NK-92 (cell line): ENCODE data around the gene KLHL22.
"Not testable (repeated sequence)": the region's sequence is repeated elsewhere in the genome, so short reads cannot be mapped to it uniquely, and the experiment has no call there.

ENCODE experiments used
- DNase-seq: peaks from one replicate; lab custom pipeline; 2025; ENCODE audit not compliant: unreplicated experiment; lab: John Stamatoyannopoulos, UW

Gene KLHL22

DNA sequence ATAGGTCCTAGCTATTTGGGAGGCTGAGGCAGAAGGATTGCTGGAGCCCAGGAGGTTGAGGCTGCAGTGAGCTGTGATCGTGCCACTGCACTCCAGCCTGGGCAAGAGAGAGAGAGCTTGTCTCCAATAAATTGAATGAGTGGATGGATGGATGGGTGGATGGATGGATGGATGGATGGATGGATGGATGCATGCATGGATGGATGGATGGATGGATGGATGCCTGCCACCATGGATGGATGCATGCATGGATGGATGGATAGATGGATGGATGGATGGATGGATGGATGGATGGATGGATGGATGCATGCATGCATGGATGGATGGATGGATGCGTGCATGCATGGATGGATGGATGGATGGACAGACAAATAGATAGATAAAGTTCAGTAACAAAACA, 25.1 kb downstream of the KLHL22 start:
- not testable (repeated sequence) for DNase-seq

DNA sequence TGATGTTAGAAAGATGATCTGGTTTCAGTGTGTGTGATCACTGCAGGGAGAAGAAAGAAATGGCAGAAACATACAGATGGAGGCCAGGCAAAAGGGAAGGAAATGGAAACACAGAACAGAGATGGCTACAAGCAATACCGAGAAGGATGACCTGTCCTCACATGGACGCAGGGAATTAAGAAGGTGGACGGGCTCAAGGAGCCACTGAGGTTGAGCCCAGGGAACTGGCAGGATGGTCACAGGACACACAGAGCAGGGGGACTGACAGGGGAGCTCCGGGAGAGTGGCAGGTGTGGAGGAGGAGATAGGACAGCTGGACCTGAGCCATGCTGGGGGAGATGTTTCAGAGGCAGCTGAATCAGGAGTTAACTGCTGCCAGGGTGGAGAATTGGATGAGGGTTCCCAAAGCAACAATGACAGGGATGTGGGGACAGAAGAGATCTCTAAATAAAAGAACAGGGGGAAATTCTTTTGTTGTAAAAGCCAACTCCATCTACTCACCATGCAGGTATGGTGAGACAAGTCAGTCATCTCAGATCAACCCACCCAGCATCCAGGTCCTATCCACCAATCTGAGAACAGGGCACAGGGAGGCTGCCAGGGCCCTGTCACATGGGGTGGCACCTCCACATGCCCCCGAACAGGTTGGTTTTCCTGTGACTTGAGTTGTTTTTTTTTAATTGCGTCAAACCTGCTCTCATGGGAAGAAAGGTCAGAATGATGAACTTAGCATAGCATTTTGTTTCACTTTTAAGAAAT, 26.3 kb downstream of the KLHL22 start:
- no peak for DNase-seq

DNA sequence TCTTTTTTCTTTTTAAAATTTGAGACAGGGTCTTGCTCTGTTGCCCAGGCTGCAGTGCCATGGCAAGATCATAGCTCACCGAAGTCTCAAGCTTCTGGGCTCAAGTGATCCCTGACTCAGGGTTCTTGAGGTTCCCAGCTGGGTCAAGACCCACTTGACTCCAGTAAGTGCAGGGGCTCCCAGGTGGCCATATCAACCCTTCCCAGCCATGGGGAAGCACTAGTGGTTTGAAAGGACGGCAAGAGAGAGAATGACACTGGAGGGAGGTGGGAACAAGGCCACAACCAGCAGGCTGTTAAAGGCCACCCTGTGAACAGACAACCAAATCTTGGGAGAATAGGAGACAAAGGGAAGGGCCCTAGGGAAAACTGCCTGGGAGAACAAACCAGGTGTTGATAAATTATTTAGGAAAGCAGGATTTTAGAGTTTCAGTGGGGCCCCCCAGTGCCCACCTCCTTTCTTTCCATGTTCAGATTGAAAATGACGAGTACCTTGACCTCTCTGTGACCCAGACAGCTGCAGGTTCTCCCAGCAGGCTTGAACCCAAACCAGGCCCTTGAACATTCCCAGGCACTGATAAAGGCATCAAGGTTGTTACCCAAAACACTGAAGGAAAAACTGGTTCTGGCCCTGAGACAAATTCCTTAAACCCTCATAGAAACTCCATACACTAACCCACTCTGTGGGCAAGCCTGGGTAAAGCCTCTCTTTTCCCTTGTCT, 28.8 kb downstream of the KLHL22 start:
- DNase-seq = no peak

DNA sequence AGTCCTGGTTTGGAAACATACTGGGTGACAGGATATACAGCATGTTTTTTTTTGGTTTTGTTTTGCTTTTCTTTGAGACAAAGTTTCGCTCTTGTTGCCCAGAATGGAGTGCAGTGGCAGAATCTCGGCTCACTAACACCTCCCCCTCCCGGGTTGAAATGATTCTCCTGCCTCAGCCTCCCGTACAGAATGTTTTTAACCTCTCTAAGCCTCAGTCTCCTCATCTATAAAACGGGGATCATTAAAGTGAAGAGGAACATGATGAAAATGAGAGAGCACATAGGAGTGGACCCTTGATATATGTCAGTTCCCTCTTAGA, 29.9 kb downstream of the KLHL22 start:
- no peak for DNase-seq

DNA sequence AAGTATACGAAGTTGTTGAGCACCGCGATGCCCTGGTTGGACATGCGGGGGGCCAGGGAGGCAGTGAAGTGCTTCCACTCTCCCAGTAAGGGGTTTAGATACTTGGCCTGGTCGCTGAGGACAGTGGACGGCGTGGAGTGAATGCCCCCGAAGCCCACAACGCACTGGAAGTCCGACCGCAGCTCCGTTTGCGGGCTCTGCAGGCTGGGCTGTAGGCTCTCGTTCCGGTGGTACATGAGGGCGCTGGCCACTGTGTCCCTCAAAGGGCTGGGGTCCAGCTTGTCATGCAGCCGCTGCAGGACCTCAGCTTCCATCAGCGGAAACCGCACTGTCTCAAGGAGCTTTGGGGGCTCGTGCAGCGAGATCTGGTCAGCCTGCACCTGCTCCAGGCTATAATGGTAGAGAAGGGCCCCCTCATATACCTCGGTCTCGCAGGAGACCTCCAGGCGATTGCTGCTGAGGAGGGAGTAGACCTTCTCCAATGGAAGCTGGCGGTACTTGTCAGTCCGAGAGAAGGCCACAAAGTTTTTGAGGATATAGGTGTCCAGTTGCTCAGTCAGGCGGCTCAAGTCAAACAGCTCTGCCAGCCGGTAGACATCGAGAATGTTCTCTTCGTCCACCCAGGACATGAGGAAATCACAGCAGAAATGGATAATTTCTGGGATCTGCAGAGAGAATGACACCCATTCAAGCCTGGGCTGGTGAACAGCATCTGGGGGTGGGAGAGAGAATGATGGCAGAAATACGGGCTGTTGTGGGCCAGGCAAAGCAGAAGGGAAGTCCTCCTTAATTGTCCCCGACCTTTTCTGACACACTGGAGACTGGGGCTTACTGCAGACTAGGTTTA, 30.5 kb downstream of the KLHL22 start:
- no peak for DNase-seq

DNA sequence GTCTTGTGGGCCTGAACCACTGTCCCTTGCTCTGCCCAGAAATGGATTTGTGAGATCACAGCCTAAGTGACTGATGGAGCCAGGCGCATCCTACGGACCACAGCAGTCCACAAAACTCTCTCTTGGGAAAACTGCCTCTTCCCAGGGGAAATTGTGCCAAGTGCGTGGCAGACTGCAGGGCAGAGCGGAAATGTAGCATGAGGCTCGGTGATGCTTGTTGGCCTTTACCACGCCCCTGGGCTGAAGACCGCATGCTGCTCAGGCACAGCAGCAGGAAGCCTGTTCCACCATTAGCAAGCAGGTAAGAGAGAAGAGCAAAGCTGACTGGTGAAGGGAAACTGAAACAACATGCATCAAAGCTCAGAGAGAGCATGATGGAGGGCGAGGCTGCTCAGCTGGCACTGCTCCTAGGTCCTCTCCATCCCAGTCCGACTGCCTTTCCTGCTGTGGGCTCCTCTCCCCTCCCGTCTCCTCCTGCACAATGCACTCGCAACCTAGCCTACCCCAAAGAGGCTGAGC, 31.4 kb downstream of the KLHL22 start:
- DNase-seq = no peak

DNA sequence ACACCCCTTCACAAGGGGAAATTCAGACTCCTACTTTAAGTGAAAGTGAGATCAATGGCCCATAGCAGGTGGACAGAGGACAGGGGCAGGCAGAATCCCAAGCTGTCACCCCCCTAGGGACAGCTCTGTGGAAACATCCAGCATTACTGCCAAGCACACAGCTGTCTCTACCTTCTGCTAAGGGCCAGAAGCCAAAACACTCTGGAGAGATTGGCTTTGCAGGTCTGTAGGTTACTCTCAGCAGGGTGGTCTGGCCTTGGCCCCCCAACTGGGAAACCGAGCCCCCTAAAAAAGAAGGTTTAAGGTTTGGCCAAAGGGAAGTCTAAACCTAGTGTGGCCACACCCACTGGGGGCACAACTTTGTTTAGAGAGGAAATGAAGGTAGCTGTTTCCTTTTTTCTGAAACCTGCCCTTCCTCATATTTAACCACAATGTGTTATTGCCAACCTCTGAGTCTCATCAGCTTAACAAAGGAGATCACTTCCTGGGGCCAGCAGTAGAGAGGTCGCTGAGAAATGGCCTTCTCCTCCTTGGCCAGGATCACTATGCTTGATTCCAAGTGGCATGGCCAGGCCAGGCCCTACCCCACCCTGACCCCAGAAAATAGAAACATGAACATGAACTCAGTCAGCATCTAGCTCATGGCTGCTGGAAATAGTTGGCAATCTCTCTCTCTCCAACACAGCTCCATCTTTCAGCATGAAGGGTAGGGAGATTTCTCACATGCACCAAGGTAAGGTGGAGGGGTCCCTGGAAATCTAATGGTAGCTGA, 32.1 kb downstream of the KLHL22 start:
- no peak for DNase-seq

DNA sequence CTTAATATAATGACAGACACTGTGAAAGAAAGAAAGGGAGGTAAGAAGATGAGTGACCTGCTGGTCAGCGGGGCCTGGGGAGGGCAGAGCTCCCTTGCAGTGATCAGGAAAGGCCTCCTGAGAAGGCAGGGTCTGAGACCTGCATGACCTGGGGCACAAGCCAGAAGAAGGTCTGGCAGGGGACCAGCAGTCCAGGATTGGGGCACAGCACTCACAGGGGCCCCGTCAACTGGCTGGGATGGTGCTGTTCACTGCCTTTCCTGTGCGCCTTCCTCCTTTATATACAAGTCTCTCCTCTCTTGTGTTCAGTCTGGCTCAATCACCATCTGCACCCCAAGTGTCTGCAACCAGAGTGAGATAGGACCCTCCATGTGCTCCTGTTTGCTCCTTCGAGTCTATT, 35.7 kb downstream of the KLHL22 start:
- DNase-seq = no peak

DNA sequence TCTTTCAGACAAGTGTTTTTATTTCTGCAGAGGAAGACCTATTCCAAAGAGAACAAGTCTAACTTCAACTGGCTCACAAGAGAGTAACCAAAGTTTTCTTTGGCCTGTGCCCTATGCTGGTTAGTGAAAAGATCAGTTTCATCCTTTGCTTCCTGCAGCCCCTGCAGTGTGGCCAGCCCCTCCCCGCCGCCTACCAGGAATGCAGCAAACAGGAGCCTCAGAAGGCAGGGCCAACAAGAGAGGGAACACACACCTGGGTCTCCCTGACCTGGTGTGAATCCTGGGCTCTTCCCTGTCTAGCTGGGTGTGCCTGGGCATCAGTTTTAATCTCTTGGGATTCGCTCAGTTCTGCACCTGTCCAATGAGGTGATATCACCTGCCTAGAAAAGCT, 36.4 kb downstream of the KLHL22 start:
- no peak for DNase-seq

DNA sequence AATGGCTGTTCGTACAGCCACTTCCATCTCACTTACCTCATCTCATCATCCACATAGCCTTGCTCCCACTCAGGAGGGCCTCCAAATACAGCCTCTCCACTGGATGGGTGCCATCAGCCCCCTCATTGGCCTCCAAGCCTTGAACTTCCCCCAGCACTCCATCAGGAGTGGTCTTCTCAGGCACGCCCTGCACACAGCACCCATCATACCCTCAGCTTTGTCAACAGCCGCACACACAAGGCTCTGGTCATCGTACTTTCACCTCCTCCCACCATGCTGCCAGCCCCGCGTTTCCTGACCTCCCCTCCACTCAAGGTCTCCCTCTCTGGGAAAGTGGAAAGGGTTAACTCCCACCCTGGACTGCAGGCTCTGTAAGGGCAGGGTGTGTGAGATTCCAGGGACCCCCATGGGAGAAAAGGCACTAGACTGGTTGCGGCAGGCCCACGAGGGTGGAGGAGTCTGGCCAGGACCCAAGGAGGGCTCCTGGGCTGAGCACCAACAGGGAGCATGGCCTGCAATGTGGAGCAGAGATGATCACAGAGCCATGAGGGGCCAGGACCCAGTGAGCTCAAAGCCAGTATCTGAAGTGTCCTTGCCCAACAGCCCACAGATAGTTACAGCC, 37.0 kb downstream of the KLHL22 start:
- no peak for DNase-seq

DNA sequence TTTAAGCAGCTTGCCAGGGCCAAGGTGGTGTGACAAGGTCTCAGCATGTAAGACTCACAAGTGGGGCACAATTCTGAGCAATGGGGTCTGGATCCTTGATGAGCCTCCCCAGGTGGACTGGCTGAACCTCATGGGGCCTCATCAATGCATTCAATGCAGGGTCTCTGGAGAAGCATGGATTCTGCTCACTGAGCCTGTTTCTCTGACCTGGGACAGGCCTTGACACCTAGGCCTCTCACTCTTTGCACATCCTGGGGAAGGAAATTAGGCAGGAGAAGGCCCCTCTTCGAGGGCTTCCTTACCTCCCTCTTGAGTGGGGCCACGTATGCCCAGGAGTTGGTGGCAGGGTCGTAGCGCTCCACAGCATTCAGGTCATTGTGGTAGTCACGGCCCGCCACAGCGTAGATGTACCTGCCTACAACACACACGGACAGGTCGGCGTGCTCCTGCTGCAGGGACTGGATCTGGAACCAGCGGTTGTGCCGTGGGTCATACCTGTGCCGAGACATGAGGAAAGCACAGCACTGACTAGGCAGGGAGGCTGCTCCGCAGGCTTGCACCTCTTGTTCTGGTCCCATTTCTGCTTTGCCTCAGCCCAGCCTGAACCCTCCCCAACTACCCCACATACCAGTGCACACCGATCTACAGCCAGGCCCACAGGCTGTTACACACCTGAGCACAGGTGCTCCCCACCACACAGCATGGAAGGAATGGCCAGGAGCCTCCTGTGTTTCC, 37.9 kb downstream of the KLHL22 start:
- DNase-seq = no peak

DNA sequence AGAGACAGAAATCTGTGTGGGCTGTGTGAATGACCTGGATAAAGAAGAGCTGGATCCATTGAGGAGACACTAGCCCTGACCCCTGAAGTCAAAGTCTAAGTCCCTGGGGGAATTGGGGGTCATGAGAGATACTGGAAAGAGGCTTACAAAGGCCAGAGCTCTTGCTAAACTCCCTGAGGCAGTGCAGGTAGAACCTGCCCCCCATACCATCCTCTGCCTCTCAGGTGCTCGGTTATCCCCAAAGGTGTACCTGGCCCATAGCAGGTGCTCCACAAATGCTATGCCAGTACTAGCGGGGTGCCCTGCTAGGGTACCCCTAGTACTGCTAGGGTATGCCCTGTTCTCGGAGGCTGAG, 38.9 kb downstream of the KLHL22 start:
- no peak for DNase-seq

DNA sequence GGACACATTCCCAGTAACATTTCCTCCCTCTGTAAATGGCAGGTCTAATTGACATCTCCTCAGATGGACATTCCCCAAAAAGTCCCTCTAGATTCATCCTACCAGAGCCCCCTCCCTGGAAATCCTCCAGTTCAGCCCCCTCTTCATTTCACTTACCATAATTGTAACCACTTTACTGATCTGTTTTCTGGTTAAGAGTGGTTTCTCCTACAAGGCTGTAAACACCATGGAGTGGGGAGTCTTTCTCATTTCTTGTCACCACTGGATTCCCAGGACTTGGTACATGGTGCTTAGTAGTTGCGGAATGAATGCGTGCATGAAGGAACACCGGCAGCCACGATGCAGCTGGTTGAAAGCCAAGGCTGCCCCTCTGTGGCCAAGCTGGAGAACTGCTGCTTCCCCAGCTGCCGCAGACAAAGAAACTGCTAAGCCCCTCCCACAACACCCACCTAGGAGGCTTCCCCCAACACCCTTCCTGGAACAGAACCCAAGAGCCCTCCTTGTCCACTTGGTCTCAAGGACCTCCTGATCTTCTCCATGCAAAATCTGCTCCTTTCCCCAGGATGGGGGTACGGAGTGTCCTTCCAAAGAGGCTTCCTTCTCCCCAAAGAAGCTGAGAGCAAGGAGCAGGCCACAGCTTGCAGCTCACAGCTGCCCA, 39.4 kb downstream of the KLHL22 start:
- DNase-seq = no peak

DNA sequence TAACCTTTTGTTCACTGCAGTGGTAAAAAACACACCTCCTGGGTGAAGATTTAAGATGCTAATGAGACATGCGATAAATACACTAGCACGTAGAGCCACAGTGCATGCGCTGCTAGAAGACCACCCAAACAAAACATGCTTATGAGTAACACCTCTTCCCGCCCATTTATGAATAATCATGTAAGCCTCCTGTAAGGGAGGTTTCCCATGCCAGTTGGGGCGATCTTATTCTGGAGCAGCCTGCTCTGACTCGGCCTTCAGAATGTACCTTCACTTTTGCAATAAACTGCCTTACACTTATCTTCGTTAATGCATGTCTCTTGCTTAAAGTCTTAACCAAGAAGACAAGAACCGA, 39.9 kb downstream of the KLHL22 start:
- no peak for DNase-seq

DNA sequence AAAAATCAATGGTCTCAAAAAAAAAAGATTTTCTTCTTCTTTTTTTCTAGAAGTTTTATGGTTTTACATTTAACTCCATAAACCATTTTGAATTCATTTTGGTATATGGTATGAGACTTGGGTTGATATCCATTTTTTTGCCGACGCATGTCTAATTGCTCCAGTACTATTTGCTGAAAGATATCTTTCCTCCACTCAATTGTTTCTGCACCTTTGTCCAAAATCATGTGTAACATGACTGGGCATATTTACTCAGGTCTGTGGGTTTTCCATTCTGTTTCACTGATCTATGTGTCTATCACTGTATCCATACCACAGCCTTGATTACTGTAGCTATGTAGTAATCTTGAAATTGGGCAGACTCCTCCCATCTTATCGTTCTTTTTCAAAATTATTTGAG, 42.4 kb downstream of the KLHL22 start:
- no peak for DNase-seq

DNA sequence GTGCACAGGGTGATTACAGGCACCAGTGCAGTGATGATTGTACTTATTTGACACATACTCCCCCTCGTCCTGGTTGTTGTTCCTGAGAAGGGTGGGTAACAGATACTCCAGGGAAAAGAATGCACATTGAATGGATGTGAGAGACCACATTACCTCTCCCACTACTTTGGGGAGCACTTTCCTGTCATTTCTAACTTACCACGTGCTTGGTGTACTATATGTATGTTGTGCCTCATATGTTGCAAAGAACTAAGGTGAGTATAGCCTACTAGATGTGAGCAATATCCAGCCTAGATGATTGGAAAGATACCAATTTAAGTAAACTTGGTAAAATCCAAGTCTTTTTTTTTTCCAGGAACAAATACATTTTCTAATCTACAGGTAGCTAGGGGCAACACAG, 43.7 kb downstream of the KLHL22 start:
- DNase-seq = no peak

DNA sequence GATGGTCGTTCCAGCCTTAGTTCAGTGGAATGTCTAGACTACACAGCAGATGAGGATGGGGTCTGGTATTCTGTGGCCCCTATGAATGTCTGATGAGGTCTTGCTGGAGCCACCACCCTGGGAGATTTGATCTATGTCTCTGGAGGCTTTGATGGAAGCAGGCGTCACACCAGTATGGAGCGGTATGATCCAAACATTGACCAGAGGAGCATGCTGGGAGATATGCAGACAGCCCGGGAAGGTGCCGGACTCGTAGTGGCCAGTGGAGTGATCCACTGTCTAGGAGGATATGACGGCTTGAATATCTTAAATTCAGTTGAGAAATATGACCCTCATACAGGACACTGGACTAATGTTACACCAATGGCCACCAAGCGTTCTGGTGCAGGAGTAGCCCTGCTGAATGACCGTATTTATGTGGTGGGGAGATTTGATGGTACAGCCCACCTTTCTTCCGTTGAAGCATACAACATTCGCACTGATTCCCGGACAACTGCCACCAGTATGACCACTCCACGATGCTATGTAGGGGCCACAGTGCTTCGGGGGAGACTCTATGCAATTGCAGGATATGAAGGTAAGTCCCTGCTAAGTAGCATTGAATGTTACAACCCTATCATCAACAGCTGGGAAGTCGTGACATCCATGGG, 44.3 kb downstream of the KLHL22 start:
- DNase-seq = not testable (repeated sequence)

DNA sequence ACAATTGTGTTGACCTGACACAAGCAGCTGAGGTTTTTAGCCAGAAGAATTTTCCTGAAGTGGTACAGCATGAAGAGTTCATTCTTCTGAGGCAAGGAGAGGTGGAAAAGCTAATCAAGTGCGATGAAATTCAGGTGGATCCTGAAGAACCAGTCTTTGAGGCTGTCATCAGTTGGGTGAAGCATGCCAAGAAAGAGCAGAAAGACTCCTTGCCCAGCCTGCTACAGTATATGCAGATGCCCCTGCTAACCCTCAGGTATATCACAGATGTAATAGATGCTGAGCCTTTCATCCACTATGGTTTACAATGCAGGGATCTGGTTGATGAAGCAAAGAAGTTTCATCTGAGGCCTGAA, 45.1 kb downstream of the KLHL22 start:
- DNase-seq = no peak
